ENCODE data around the gene FNDC10.

DNA sequence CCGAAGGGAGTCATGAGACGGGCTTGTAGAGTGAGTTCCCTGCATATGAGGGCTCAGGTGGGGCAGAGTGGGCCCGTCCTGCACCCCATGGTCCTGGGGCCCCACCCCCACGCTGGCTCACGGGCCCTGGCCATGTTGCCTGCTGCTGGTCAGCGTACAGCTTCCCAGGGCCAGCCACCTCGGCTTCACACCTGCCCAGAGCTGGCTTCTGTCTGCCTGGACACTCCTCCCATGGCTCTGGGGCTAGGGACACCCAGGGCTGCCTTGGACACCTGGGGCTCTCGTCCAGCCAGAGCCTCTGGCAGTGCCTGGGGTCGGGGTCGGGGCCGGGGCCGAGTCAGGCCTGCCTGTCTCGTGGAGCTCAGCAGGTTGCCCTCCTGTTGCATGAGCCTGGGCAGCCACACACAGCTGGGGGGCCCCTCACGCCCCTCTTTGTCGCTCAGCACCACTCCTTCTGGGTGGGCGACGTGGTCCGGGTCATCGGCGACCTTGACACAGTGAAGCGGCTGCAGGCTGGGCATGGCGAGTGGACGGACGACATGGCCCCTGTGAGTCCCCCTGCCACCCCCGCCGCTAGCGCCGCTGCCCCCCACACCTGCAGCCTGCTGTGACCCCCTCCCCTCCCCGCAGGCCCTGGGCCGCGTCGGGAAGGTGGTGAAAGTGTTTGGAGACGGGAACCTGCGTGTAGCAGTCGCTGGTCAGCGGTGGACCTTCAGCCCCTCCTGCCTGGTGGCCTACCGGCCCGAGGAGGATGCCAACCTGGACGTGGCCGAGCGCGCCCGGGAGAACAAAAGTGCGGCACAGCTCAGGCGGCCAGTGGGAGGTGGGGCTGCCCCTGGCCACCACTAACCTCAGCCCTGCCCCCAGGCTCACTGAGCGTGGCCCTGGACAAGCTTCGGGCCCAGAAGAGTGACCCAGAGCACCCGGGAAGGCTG is 26.5 kb upstream of the FNDC10 start:
- TF ChIP-seq, protein P1, sequence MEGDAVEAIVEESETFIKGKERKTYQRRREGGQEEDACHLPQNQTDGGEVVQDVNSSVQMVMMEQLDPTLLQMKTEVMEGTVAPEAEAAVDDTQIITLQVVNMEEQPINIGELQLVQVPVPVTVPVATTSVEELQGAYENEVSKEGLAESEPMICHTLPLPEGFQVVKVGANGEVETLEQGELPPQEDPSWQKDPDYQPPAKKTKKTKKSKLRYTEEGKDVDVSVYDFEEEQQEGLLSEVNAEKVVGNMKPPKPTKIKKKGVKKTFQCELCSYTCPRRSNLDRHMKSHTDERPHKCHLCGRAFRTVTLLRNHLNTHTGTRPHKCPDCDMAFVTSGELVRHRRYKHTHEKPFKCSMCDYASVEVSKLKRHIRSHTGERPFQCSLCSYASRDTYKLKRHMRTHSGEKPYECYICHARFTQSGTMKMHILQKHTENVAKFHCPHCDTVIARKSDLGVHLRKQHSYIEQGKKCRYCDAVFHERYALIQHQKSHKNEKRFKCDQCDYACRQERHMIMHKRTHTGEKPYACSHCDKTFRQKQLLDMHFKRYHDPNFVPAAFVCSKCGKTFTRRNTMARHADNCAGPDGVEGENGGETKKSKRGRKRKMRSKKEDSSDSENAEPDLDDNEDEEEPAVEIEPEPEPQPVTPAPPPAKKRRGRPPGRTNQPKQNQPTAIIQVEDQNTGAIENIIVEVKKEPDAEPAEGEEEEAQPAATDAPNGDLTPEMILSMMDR (IDR thresholded peaks at IDR 0.05), result no peak
- TF ChIP-seq POLR2A (IDR thresholded peaks at IDR 0.05), result no peak
